DMS79 treated with DMSO at 0.1 percent for 48 hours (cell line): Measurements from ENCODE around the gene NCK2.

Experiments
- DNase-seq: peaks from one replicate; lab custom pipeline; 2025; lab: John Stamatoyannopoulos, UW

The NCK2 gene

DNA sequence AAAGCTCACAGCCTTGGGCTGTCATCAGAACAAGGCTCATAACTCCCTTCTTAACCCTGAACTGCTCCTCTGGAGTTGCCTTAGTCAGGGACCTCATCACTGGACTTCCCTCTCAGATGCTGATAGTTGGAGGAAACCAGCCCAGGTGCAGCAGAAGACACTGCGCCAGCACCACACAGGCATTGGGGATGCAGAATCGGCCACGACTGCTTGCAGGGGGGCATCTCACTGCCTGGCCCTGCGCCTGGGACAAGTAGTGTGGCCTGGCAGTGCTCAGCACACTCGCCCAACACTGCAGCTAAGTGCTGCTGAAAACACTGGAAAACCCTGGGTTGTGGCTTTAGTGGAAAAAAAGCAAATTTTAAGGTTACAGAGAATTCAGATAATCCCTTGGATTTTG lies 68.7 kb downstream of the NCK2 start:
- DNase-seq: no peak

DNA sequence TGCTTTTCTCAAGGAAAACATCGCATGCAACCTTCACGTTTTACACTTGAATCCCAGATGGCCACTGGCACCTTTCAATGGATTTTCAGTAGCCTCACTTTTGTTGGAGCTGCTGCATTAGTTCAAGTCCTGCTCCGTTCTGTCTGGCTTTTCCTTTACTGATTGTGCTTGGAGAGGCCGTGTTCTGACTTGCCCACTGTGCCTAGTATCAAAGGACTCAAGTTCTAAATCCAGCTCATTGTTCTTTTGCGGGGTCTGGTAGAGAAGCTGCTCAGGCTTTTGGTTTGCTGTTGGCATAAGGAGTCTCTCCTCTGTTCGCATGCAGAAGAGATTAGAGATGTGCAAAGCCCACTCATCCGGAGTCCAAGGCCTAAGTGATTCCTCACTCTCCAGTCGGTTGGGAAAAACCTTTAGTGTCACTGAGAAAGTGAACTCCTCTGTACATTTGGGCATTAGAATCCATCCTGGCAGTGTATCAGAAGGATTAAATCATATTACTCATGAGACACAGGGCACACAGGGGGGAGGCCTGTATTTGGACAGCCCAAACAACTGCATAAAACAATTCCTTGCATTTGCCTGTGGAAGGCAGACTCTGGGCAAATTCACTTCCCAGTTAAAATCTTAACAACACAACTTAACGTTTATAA lies 69.7 kb downstream of the NCK2 start:
- DNase-seq: no peak

DNA sequence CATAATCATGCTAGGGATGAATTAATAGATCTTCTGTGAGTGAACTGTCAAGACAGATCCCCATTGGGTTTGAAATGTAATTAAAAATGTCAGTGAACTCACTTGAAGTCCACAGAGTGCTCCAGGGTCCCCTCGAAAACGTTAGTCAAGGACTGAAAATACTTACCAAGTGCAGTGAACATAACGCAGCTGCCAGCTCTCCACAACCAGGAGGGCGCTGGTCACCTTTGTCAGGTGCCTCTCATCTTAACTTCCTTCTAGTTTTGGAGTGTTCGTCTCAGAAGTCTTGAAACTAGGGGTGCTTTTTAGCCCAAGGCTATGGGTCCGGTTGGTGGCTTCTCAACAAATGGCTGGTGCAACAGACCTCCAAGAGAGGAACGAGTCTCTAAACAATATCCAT lies 70.7 kb downstream of the NCK2 start:
- DNase-seq: peak; percentile 64

DNA sequence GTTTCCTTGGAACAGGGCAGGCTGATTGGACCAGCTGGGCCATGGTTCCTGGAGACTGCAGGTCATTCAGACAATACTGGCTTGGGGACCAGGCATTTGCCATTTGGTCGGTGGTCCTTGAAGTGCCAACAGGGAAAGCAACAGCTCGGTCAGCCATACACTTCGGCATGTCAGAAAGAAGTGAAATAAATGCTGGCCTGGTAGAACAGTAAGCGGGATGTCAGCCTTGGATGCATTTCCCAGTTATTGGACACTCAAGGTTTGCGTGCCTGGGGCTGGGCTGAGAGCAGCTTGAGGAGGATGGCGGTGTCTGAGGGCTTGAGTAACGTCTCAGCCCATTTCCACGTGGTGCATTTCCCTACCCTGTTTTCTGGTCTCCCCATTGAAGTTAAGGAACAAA lies 75.4 kb downstream of the NCK2 start:
- DNase-seq: no peak

GRCh38 chr2:105820691-105821090 lies 76.0 kb downstream of the NCK2 start:
- DNase-seq: no peak

DNA sequence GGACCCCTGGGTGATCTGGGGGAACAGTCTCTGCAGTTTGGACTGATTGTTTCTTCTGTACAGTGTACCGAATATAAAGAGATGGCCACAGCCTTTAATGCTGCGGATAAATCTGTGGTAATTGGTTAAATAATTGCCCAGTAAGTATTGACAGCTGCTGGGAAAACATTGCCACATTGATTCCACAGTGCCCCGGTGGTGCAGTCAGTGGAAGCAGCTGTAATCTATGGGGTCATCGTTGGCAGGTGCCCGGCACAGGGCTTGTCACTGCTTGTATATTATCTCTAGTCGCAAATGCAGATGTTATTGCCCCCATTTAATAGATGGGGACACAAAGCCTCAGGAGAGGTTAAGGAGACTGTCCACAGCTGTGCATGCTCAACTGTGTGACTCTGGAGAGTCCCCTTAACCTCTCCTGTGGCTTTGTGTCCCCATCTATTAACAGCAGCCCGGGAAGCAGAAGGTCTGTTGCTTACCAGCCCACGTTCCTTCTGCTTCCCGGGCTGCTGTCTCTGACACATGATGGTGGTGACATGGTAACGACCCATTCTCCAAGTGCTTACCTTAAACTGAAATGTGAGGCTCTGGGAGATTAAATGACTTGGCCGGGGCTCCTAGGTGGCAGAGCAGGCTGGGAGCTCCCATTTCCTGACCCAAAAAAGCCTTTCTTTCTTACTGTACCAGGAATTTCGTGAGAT lies 76.9 kb downstream of the NCK2 start:
- DNase-seq: peak; percentile 8

- DNase-seq: no peak
Measured at GRCh38 chr2:105822186-105822585, 77.5 kb downstream of the NCK2 start.

DNA sequence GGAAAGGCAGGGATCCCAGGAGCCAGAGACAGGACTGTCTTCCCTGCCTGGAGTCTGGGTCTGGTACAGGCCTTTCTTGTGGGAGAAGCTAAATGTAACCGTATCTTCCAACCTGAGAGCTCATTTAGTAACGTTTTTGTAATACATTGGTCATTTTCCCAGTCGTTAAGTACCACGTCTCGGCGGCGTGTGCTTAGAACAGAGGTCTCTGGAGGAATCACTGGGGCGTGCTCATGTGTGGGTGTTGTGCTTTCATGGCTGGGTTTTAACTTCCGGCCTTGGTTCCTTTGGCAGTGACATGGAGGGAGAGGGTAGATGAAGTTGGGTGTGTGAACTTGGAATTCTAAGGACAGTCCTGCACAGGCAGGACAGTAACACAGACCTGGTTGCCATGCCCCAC lies 79.7 kb downstream of the NCK2 start:
- DNase-seq: no peak

DNA sequence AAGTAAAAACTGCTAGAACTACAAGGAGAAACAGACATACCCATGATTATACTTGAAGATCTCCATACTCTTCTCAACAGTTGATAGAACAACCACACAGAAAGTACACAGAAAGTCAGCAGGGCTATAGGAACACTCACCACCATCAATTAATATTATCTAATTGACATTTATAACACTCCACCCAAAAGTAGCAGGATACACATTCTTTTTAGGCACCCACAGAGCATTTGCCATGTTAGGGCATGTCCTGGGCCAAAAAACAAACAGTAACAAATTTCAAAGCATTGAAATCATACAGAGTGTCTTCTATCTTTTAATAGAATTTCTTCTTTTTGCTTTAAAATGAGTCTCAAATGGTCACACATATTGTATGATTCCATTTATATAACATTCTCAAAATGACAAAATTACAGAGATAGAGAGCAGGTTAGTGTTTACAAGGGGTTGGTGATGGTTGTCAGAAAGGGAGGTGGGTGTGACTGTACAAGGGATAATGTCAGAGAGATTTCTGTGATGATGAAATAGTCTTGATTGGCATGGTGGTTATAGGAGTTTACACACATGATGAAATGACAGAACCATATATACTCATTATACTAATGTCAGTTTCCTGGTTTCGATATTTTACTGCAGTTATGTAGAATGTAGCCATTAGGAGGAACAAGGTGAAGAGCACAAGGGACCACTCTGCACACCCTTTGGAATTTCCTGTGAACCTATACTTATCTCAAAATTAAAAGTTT lies 82.8 kb downstream of the NCK2 start:
- no peak for DNase-seq

- no peak for DNase-seq
Measured at GRCh38 chr2:105828558-105828957, 83.8 kb downstream of the NCK2 start.

DNA sequence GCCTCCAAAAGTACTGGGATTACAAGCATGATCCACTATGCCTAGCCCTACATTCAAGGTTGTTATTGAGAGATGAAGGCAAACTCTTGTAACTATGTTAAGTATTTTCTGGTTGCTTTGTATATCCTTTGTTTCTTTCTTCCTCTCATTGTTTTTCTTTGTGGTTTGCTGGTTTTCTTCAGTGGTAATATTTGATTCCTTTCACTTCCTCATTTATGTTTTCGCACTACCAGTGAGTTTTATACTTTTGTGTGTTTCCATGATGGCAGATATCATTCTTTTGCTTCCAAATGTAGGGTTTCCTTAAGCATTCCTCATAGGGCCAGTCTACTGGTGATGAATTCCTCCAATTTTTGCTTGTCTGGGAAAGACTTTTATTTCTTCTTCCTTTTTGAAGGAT lies 90.2 kb downstream of the NCK2 start:
- no peak for DNase-seq

- no peak for DNase-seq
Measured at GRCh38 chr2:105836341-105836740, 91.6 kb downstream of the NCK2 start.

DNA sequence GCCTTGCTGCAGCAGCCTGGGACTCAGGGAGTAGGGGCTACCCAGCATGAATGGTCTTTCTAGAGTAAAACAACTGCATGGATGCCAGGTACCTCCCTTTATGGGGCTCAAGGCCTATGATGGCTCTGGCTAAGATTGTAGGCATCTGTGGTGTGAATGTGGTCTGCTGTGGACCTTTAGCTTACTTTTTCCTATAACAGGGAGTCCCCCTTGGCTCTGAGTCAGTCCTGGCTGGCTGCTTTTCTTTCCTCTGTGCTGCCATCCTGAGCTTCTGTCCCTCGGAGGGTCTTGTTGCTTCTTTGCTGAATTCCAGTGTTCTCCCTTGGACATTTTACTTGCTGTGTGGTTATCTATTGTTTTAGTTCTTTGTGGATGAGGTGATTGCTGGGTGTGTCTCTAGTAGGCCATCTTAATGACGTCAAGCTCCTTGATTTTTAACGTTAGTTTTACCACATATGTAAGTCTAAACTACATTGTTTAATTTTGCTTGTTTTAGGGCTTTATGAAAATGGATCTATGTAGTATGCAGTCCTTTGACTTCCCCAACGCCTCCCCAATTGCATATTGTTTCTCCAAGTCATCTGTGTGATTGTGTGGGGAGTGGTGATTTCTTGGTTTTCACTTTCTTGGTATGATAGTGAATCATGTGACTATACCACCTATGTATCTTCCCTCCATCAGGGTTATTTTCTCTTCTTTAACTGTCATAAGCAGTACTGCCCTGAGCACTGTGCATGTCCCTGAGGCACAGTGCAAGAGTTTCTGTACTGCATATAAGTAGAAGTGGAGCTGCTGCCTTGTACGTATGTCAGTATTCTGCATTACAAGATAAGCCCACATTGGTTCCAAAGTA lies 92.4 kb downstream of the NCK2 start:
- DNase-seq: no peak

- DNase-seq: no peak
Measured at GRCh38 chr2:105839793-105840192, 95.1 kb downstream of the NCK2 start.

GRCh38 chr2:105840933-105841332 lies 96.2 kb downstream of the NCK2 start:
- DNase-seq: no peak

DNA sequence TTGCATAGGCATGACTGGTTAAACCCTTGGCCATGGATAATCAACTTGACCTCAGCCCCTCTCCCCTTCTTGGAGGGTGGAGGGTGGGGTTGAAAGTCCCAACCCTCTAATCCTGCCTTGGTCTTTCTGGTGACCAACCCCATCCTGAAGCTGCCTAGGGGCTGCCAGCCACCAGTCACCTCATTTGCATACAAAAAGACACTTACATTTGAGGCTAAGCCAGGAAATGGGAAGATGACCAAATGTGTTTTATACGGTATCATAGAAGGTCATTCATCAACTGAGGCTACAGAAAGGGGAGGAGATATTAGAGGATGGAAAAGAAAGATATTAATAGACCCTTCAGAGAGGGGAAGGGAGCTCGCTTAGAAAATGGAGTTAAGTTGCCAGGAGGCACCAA lies 96.8 kb downstream of the NCK2 start:
- no peak for DNase-seq

GRCh38 chr2:105842555-105842954 lies 97.8 kb downstream of the NCK2 start:
- peak; percentile 25 for DNase-seq

DNA sequence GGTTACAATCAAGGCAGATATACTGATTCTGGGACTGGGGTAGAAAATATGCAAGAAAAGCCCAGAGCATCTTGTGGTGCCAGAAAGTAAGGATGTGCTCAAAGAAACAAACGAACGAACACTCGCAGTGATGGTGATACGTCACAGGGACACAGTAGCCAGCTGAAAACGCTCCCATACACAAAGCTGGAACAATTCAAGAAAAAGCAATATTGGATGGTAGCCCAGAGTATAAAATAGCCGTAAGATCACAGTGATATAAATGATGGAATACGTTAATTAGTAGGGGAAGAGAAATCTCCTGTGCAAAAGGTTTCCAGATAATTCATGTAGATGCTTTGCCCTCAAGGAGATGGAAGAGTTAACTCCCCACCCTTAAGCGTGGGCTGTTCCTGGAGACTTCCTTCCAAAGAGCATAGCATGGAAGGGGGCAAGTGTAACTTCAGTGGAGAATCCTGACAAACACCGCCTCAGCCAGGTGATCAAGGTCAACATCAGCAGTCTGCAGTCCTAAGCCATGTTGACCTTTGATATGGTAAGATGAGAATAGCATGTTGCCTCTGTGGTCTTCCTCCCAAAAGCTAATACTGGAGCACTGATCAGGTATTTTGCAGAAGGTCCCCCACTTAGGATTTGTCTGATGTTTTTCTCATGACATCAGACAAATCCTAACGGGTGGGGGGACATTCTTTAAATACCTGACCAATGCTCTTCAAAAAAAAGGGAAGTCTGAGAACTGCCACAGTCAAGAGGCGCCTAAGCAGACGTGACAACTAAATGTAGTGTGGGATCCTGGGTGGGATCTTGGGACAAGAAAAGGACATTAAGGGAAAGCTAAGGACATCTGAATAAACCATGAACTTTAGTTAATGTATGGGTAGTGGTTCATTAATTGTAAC lies 99.0 kb downstream of the NCK2 start:
- DNase-seq: no peak

DNA sequence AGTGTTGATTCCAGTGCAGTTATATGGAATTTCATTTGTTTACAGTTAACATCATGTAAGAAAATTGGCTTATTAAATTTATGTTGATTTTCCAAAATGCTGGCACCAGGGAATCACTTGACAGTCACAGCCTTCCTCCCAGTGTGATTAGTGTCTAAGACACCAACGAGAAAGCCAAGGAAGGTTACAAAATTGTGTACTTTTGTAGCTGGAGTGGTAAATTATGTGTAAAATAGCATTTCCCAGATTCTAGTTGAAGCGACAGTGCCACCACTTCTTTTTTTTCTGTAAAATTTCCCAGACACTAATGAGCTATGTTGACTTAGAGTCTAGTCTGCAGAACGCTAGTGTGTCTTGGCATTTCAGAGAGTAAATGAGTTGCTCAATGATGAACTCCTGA lies 101.3 kb downstream of the NCK2 start:
- DNase-seq: no peak

DNA sequence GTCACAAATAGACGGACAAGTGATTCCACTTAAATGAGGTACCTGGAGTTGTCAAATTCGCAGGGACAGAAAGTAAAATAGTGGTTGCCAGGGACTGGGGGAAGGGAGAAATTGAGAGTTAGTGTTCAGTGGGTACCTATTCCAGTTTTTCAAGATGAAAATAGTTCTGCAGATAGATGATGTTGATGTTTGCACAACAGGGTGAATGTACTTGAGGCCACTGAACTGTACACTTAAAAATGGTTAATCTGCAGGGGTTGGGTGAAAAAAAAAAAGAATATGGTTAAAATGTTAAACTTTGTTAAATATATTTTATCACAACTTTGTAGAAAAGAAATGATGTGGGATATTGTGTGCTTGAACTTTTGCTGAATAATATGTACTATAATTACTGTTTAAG lies 102.3 kb downstream of the NCK2 start:
- no peak for DNase-seq

DNA sequence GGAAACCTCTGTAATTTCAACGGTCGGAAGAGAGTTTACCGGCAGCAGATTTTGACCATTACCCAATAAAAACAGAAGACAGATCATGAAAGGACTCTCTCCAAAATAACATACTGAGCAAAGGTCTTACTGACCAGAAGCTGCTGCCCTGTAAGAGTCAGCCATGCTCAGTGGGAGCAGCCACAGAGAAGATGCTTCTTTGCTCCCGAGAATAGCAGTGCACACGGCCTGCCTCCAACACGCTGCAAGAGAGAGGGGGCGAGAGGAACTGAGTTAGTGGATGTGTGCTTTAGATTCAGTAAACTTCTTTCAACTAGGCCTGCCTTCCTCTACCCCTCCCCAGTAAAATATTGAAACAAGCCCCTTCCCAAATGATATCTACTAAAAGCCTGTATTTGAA lies 103.7 kb downstream of the NCK2 start:
- DNase-seq: no peak
